GM18498 (cell line): ENCODE data around the gene MOCS2.

Experiments
- ATAC-seq: cut with Tn5 transposase; IDR thresholded peaks from one replicate; pipeline ENCODE4 v1.9.1; 2021; ENCODE audit warnings: mild to moderate bottlenecking, moderate library complexity; ENCODE audit not compliant: unreplicated experiment

The MOCS2 gene

GRCh38 chr5:53055365-53055764 lies 54.2 kb downstream of the MOCS2 start:
- no peak for ATAC-seq

- ATAC-seq: no peak
These were observed 56.2 kb downstream of the MOCS2 start for GRCh38 chr5:53053364-53053763.

- ATAC-seq: no peak
These were observed 57.1 kb downstream of the MOCS2 start for GRCh38 chr5:53052499-53052898.

GRCh38 chr5:53048248-53048647 lies 61.3 kb downstream of the MOCS2 start:
- no peak for ATAC-seq
